Uterus (tissue), 2 donors: Measurements from ENCODE around the gene ATP11A.

Experiments used
- CTCF ChIP-seq, 4 experiments: fragments of 200-600 bp in 2 of 4; fragments of 450-650 bp in 2 of 4; sonication (generic) in 2 of 4; IDR thresholded peaks; one replicate each; pipeline ENCODE4 v1.5.1; 2016 to 2019; ENCODE audit warnings: antibody characterized with exemption in 4 of 4, mild to moderate bottlenecking in 2 of 4, moderate library complexity in 1 of 4
- POLR2A ChIP-seq, 2 donors: fragments of 450-650 bp; IDR thresholded peaks; one replicate each; pipeline ENCODE4 v1.6.1; 2016; ENCODE audit warnings: antibody characterized with exemption in 2 of 2, mild to moderate bottlenecking in 1 of 2, moderate library complexity in 1 of 2

- TF ChIP-seq CTCF (IDR thresholded peaks at IDR 0.05) (no peak), POLR2A (IDR thresholded peaks at IDR 0.05) (no peak)
Measured at GRCh38 chr13:112686364-112686763, 3.5 kb upstream of the ATP11A start.
